Stomach (tissue), 4 donors: ENCODE data around the gene BCAS1.

Experiments
- CTCF ChIP-seq, 7 experiments: fragments of 450-650 bp in 4 of 7; fragments of 200-600 bp in 3 of 7; sonication (generic) in 3 of 7; IDR thresholded peaks; one replicate each; pipeline ENCODE4 v1.5.1; 2016 to 2019; ENCODE audit warnings: antibody characterized with exemption in 7 of 7, control low read depth in 2 of 7, mild to moderate bottlenecking in 1 of 7
- EP300 ChIP-seq: sonication (generic); formaldehyde crosslinking; IDR thresholded peaks from one replicate; pipeline ENCODE4 v1.6.1; 2017; ENCODE audit warnings: antibody characterized with exemption
- POLR2AphosphoS5 ChIP-seq, 3 donors: sonication (generic); formaldehyde crosslinking; IDR thresholded peaks; one replicate each; pipeline ENCODE4 v1.6.1; 2016; ENCODE audit warnings: antibody characterized with exemption in 3 of 3

- no peak for TF ChIP-seq EP300
- TF ChIP-seq CTCF (IDR thresholded peaks at IDR 0.05), result no peak
- TF ChIP-seq POLR2AphosphoS5 (IDR thresholded peaks at IDR 0.05), result no peak
Measured at GRCh38 chr20:53959911-53960578, 110.3 kb downstream of the BCAS1 start.
